HEK293 (cell line): ENCODE data around the gene TNFSF13.
A peak's percentile ranks its signal among the peaks of the same experiment; 100 is the strongest.

Experiments used
- CTCF ChIA-PET: fragments of 350-600 bp; formaldehyde crosslinking; extraction: SDS; loops from one replicate; lab custom pipeline; 2021; ENCODE audit warnings: antibody characterized with exemption; lab: Yijun Ruan, JAX
- POLR2A ChIA-PET: fragments of 300-600 bp; formaldehyde crosslinking; extraction: SDS; loops from one replicate; lab custom pipeline; 2020; ENCODE audit warnings: antibody characterized with exemption, inconsistent platforms; lab: Yijun Ruan, JAX
- H3K27ac ChIP-seq: fragments of 200-500 bp; sonication (Bioruptor generic); 2 replicates; pipeline ENCODE4 v1.5.1; 2014; ENCODE audit warnings: low read depth, low read length, control low read depth, inconsistent platforms; ENCODE audit errors: extremely low read depth
- H3K36me3 ChIP-seq, 2 experiments: fragments of 200-500 bp in 1 of 2; sonication (Bioruptor generic) in 1 of 2; 1 replicate in 1 of 2; 2 replicates in 1 of 2; pipeline ENCODE4 v1.5.1; 2014 to 2017; ENCODE audit warnings: inconsistent platforms in 2 of 2, low read length in 2 of 2; ENCODE audit not compliant: control insufficient read depth in 2 of 2, insufficient read depth in 1 of 2
- H3K4me1 ChIP-seq: fragments of 200-500 bp; sonication (Bioruptor generic); 2 replicates; pipeline ENCODE4 v1.5.1; 2014; ENCODE audit warnings: mild to moderate bottlenecking, low read length, inconsistent platforms; ENCODE audit not compliant: control insufficient read depth, insufficient read depth
- H3K4me3 ChIP-seq: 2 replicates; pipeline ENCODE4 v1.5.1; 2011; ENCODE audit warnings: low read depth, mild to moderate bottlenecking, control low read depth, low read length, moderate library complexity
- H3K9me3 ChIP-seq: fragments of 200-500 bp; sonication (Bioruptor generic); 2 replicates; pipeline ENCODE4 v1.5.1; 2014; ENCODE audit warnings: low read depth, low read length, inconsistent platforms; ENCODE audit not compliant: control insufficient read depth, insufficient read depth
- AEBP2 ChIP-seq: fragments of 450-650 bp; formaldehyde crosslinking; IDR thresholded peaks from 2 replicates; pipeline ENCODE4 v1.5.1; 2016; ENCODE audit warnings: missing biosample characterization, missing genetic modification characterization, borderline replicate concordance
- EGR2 ChIP-seq: fragments of 450-650 bp; formaldehyde crosslinking; IDR thresholded peaks from 2 replicates; pipeline ENCODE4 v1.5.1; 2016; ENCODE audit warnings: low read depth, missing biosample characterization, missing genetic modification characterization
- GLI4 ChIP-seq: fragments of 450-650 bp; formaldehyde crosslinking; IDR thresholded peaks from 2 replicates; pipeline ENCODE4 v1.5.1; 2016; ENCODE audit warnings: missing biosample characterization, missing genetic modification characterization
- GLIS2 ChIP-seq: fragments of 450-650 bp; formaldehyde crosslinking; IDR thresholded peaks from 2 replicates; pipeline ENCODE4 v1.5.1; 2016; ENCODE audit warnings: missing biosample characterization, missing genetic modification characterization
- KLF1 ChIP-seq: fragments of 450-650 bp; formaldehyde crosslinking; IDR thresholded peaks from 2 replicates; pipeline ENCODE4 v1.5.1; 2016; ENCODE audit warnings: missing biosample characterization, missing genetic modification characterization
- OSR2 ChIP-seq: fragments of 450-650 bp; formaldehyde crosslinking; IDR thresholded peaks from 2 replicates; pipeline ENCODE4 v1.5.1; 2016; ENCODE audit warnings: missing biosample characterization, missing genetic modification characterization
- TCF7L2 ChIP-seq: IDR thresholded peaks from 2 replicates; pipeline ENCODE4 v1.6.1; 2011; ENCODE audit warnings: low read depth, mild to moderate bottlenecking, inconsistent platforms, low read length, moderate library complexity, borderline replicate concordance
- ZBTB1 ChIP-seq: fragments of 450-650 bp; formaldehyde crosslinking; IDR thresholded peaks from 2 replicates; pipeline ENCODE4 v1.5.1; 2016; ENCODE audit warnings: missing biosample characterization, missing genetic modification characterization
- ZNF114 ChIP-seq: fragments of 450-650 bp; formaldehyde crosslinking; IDR thresholded peaks from 2 replicates; pipeline ENCODE4 v1.5.0; 2017; ENCODE audit warnings: missing biosample characterization, missing genetic modification characterization
- ZNF140 ChIP-seq: fragments of 450-650 bp; formaldehyde crosslinking; IDR thresholded peaks from 2 replicates; pipeline ENCODE4 v1.5.1; 2016; ENCODE audit warnings: missing biosample characterization, missing genetic modification characterization
- ZNF155 ChIP-seq: fragments of 450-650 bp; formaldehyde crosslinking; IDR thresholded peaks from 2 replicates; pipeline ENCODE4 v1.5.1; 2016; ENCODE audit warnings: missing biosample characterization, missing genetic modification characterization
- ZNF223 ChIP-seq: fragments of 450-650 bp; formaldehyde crosslinking; IDR thresholded peaks from 2 replicates; pipeline ENCODE4 v1.5.1; 2016; ENCODE audit warnings: missing biosample characterization, missing genetic modification characterization
- ZNF23 ChIP-seq: fragments of 450-650 bp; formaldehyde crosslinking; IDR thresholded peaks from 2 replicates; pipeline ENCODE4 v1.5.1; 2016; ENCODE audit warnings: missing biosample characterization, missing genetic modification characterization, borderline replicate concordance
- ZNF335 ChIP-seq: fragments of 450-650 bp; formaldehyde crosslinking; conservative IDR thresholded peaks from 2 replicates; pipeline ENCODE4 v1.5.1; 2016; ENCODE audit warnings: missing biosample characterization, missing genetic modification characterization
- ZNF341 ChIP-seq: fragments of 450-650 bp; formaldehyde crosslinking; IDR thresholded peaks from 2 replicates; pipeline ENCODE4; 2016; ENCODE audit warnings: low read depth, missing biosample characterization, missing genetic modification characterization
- ZNF37A ChIP-seq: fragments of 450-650 bp; IDR thresholded peaks from 2 replicates; pipeline ENCODE4 v1.5.1; 2018; ENCODE audit warnings: missing biosample characterization, missing genetic modification characterization
- ZNF391 ChIP-seq: fragments of 450-650 bp; formaldehyde crosslinking; IDR thresholded peaks from 2 replicates; pipeline ENCODE4 v1.5.1; 2016; ENCODE audit warnings: low read depth, missing biosample characterization, missing genetic modification characterization, borderline replicate concordance
- ZNF423 ChIP-seq: fragments of 450-650 bp; formaldehyde crosslinking; IDR thresholded peaks from 2 replicates; pipeline ENCODE4 v1.5.1; 2016; ENCODE audit warnings: missing biosample characterization, missing genetic modification characterization
- ZNF548 ChIP-seq: fragments of 450-650 bp; formaldehyde crosslinking; IDR thresholded peaks from 2 replicates; pipeline ENCODE4 v1.5.1; 2016; ENCODE audit warnings: missing biosample characterization, missing genetic modification characterization
- ZNF555 ChIP-seq: fragments of 450-650 bp; formaldehyde crosslinking; conservative IDR thresholded peaks from 2 replicates; pipeline ENCODE4 v1.5.1; 2017; ENCODE audit warnings: missing biosample characterization, mild to moderate bottlenecking, missing genetic modification characterization, inconsistent platforms
- ZNF629 ChIP-seq: fragments of 450-650 bp; formaldehyde crosslinking; IDR thresholded peaks from 2 replicates; pipeline ENCODE4 v1.5.1; 2017; ENCODE audit warnings: missing biosample characterization, missing genetic modification characterization
- ZNF704 ChIP-seq: fragments of 450-650 bp; formaldehyde crosslinking; IDR thresholded peaks from 2 replicates; pipeline ENCODE4 v1.5.1; 2016; ENCODE audit warnings: missing biosample characterization, missing genetic modification characterization
- ZNF776 ChIP-seq: fragments of 450-650 bp; formaldehyde crosslinking; IDR thresholded peaks from 2 replicates; pipeline ENCODE4 v1.5.0; 2017; ENCODE audit warnings: missing biosample characterization, missing genetic modification characterization, borderline replicate concordance
- ZNF785 ChIP-seq: fragments of 450-650 bp; formaldehyde crosslinking; IDR thresholded peaks from 2 replicates; pipeline ENCODE4 v1.5.1; 2016; ENCODE audit warnings: missing biosample characterization, missing genetic modification characterization
- ZSCAN16 ChIP-seq: fragments of 450-650 bp; formaldehyde crosslinking; IDR thresholded peaks from 2 replicates; pipeline ENCODE4 v1.5.1; 2016; ENCODE audit warnings: missing biosample characterization, missing genetic modification characterization
- ZSCAN4 ChIP-seq: fragments of 450-650 bp; formaldehyde crosslinking; IDR thresholded peaks from 2 replicates; pipeline ENCODE4 v1.5.1; 2017; ENCODE audit warnings: missing biosample characterization, missing genetic modification characterization
- TF ChIP-seq, protein P1 (sequence below): fragments of 450-650 bp; formaldehyde crosslinking; IDR thresholded peaks from 2 replicates; pipeline ENCODE4 v1.5.1; 2016; ENCODE audit warnings: missing biosample characterization, missing genetic modification characterization
- TF ChIP-seq, protein P2 (sequence below): fragments of 450-650 bp; formaldehyde crosslinking; IDR thresholded peaks from 2 replicates; pipeline ENCODE4 v1.5.1; 2016; ENCODE audit warnings: missing biosample characterization, missing genetic modification characterization

The TNFSF13 gene

DNA sequence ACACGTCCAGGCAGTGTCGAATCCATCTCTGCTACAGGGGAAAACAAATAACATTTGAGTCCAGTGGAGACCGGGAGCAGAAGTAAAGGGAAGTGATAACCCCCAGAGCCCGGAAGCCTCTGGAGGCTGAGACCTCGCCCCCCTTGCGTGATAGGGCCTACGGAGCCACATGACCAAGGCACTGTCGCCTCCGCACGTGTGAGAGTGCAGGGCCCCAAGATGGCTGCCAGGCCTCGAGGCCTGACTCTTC lies 13.7 kb downstream of the TNFSF13 start (continued):
- TF ChIP-seq GLIS2 (tag by site-specific recombination) (peak; percentile 60), ZNF391 (tag by site-specific recombination) (no peak), OSR2 (tag by site-specific recombination) (peak; percentile 87), ZNF555 (tag by site-specific recombination) (no peak), ZNF140 (tag by site-specific recombination) (no peak)

DNA sequence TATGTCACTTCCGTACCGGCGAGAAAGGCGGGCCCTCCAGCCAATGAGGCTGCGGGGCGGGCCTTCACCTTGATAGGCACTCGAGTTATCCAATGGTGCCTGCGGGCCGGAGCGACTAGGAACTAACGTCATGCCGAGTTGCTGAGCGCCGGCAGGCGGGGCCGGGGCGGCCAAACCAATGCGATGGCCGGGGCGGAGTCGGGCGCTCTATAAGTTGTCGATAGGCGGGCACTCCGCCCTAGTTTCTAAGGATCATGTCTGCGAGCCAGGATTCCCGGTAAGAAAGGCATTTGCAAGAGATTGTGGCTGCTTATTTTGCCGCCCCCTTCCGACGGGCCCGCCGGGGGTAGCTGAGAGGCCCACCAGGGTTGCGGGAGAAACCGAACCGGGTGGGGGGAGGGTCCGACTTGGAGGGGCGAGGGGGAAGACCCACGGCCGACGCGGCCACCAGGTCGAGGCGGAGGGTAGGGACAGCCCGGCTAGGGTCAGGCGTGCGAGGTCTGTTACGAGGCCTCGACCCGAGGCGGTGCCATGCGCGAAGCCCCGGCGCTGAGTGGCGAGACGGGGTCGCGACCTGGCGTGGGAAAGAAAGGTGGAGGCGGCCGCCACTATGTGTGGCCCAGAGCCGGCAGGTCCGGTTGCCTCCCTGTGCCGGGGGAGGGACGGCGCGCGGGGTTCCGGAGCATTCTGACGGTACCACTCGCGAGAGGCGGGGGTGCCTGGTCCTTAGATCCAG lies 14.2 kb downstream of the TNFSF13 start:
- H3K27ac ChIP-seq, result peak overlapping the region; percentile 98
- H3K9me3 ChIP-seq, result no peaks in the 10 kb centered on the region
- peaks cover 65 to 81% of the 10 kb centered on the region in 2 experiments for H3K36me3 ChIP-seq
- peak overlapping the region; percentile 97 for H3K4me3 ChIP-seq
- ChIA-PET POLR2A (interaction anchor here (0.6 to 8.2 kb wide), 21 partner anchors 7 to 359 kb away, joined by 3 to 98 read pairs (median 5); partner anchors contain the start of genes ATP1B2, CNTROB, FXR2 and MPDU1), CTCF (interaction anchor here (4.1 kb wide), 1 partner anchor 12 kb away, joined by 35 read pairs; the partner anchor contains the start of gene SENP3)
- peaks cover 5% of the 10 kb centered on the region for H3K4me1 ChIP-seq
- no peak for TF ChIP-seq ZNF776 (tag by site-specific recombination)
- TF ChIP-seq ZNF423 (tag by site-specific recombination), result 0 out of 2 replicates have a peak, but pooled peaks have one; percentile 15
- peak; percentile 98 for TF ChIP-seq ZNF629 (tag by site-specific recombination)
- no peak; the same call in 1 of the 2 replicates for TF ChIP-seq EGR2
- TF ChIP-seq ZNF704 (tag by site-specific recombination), result 0 out of 2 replicates have a peak, but pooled peaks have one; percentile 11
- no peak for TF ChIP-seq ZNF335
- TF ChIP-seq ZNF37A (tag by site-specific recombination), result 0 out of 2 replicates have a peak, but pooled peaks have one; percentile 20
- peak; percentile 29; the same call in 1 of the 2 replicates for TF ChIP-seq AEBP2
- TF ChIP-seq ZBTB1, result no peak
- TF ChIP-seq ZNF223 (tag by site-specific recombination), result peak; percentile 57; the same call in 1 of the 2 replicates
- TF ChIP-seq GLI4, result peak; percentile 91
- TF ChIP-seq ZNF548 (tag by site-specific recombination), result no peak
- no peak for TF ChIP-seq ZNF23
- peak; percentile 77; the same call in 1 of the 2 replicates for TF ChIP-seq ZSCAN16
- TF ChIP-seq ZNF114 (tag by site-specific recombination), result no peak
- peak; percentile 14; the same call in 1 of the 2 replicates for TF ChIP-seq KLF1 (tag by site-specific recombination)
- TF ChIP-seq ZNF785 (tag by site-specific recombination), result no peak
- TF ChIP-seq, protein P1, sequence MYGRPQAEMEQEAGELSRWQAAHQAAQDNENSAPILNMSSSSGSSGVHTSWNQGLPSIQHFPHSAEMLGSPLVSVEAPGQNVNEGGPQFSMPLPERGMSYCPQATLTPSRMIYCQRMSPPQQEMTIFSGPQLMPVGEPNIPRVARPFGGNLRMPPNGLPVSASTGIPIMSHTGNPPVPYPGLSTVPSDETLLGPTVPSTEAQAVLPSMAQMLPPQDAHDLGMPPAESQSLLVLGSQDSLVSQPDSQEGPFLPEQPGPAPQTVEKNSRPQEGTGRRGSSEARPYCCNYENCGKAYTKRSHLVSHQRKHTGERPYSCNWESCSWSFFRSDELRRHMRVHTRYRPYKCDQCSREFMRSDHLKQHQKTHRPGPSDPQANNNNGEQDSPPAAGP (tag by site-specific recombination), result peak; percentile 25; the same call in 1 of the 2 replicates
- TF ChIP-seq TCF7L2, result no peak
- TF ChIP-seq, protein P2, sequence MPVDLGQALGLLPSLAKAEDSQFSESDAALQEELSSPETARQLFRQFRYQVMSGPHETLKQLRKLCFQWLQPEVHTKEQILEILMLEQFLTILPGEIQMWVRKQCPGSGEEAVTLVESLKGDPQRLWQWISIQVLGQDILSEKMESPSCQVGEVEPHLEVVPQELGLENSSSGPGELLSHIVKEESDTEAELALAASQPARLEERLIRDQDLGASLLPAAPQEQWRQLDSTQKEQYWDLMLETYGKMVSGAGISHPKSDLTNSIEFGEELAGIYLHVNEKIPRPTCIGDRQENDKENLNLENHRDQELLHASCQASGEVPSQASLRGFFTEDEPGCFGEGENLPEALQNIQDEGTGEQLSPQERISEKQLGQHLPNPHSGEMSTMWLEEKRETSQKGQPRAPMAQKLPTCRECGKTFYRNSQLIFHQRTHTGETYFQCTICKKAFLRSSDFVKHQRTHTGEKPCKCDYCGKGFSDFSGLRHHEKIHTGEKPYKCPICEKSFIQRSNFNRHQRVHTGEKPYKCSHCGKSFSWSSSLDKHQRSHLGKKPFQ (tag by site-specific recombination), result no peak
- 0 out of 2 replicates have a peak, but pooled peaks have one; percentile 4 for TF ChIP-seq ZNF341 (tag by site-specific recombination)
- no peak for TF ChIP-seq ZSCAN4 (tag by site-specific recombination)
- no peak for TF ChIP-seq ZNF155
